DMS153 treated with DMSO at 0.1 percent for 48 hours (cell line): Measurements from ENCODE around the gene UFSP1.
"Not testable (repeated sequence)": the region's sequence is repeated elsewhere in the genome, so short reads cannot be mapped to it uniquely, and the experiment has no call there.

Experiments
- DNase-seq: peaks from one replicate; lab custom pipeline; 2025; ENCODE audit not compliant: unreplicated experiment; lab: John Stamatoyannopoulos, UW

Gene UFSP1

DNA sequence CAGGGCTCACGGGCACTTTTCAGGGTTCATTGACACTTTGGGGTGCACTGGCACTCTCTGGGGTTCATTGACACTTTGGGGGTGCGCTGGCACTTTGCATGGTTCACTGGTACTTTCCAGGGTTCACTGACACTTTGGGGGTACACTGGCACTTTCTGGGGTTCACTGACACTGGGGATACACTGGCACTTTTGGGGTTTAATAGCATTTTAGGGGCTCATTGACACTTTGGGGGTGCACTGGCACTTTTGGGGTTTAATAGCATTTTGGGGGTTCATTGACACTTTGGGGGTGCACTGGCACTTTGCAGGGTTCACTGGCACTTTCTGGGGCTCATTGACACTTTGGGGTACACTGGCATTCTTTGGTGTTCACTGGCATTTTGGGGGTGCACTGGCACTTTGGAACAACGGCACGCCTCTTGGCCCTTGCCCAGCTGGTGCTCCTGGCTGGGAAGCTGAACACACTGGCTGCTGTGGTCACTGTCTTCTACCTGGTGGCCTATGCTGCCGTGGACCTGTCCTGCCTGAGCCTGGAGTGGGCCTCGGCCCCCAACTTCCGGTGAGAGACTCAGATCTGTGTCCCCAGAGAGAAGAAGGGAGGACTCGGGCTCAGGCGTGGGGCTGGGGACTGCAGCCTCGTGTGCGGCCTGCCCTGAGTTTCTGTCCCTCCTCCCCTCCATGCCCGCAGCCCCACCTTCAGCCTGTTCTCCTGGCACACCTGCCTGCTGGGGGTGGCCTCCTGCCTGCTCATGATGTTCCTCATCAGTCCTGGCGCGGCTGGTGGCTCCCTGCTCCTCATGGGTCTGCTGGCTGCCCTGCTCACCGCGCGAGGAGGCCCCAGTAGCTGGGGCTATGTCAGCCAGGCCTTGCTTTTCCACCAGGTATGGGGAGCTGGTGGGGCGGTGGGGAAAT, 28.6 kb downstream of the UFSP1 start:
- no peak for DNase-seq

DNA sequence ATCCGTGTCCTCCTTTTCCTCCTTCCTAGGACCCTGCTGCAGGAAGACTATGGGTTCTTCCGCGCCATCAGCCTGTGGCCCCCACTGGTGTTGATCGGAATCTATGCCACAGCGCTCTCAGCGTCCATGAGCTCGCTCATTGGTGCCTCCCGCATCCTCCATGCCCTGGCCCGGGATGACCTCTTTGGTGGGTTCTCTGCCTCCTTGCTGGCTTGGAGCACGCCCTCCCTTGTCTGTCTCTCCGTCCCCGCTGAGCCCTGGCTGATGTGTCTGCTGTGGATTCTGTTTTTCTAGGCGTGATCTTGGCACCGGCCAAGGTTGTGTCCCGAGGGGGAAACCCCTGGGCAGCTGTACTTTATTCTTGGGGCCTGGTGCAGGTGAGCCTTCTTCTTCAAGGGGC, 29.7 kb downstream of the UFSP1 start:
- DNase-seq: no peak

DNA sequence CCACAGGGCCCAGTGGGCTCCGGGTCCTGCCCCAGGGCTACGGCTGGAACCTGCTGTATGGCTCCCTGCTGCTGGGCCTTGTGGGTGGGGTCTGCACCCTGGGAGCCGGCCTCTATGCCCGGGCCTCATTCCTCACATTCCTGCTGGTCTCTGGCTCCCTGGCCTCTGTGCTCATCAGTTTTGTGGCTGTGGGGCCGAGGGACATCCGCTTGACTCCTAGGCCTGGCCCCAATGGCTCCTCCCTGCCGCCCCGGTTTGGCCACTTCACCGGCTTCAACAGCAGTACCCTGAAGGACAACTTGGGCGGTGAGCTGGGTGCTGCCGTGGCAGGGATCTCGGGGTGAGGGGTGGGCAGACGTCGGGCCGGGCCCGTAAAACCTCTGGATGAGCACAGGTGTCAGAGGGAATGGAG, 32.6 kb downstream of the UFSP1 start:
- no peak for DNase-seq

DNA sequence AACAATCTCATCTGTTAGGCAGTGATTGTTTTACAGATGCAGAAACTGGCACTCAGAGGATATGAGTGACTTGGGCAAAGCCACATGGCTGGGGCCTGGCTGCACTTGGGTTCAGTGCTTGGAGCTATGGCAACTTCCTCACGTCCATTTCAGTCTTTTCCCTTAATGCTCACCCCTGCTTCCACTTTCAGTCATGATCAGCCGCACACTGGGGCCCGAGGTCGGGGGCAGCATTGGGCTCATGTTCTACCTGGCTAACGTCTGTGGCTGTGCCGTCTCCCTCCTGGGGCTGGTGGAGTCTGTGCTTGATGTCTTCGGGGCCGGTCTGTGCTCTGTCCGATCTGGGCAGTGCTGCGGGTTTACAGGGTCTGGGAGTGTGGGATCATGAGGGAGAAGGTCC, 34.0 kb downstream of the UFSP1 start:
- no peak for DNase-seq

DNA sequence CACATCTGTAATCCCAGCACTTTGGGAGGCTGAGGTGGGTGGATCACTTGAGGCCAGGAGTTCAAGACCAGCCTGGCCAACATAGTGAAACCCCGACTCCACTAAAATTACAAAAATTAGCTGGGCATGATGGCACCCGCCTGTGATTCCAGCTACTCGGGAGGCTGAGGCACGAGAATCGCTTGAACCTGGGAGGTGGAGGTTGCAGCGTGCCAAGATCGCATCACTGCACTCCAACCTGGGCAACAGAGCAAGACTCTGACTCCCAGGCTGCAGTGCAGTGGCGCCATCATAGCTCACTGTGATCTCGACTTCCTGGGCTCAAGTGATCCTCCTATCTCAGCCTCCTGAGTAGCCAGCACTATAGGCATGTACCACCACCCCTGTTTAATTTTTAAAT, 34.6 kb downstream of the UFSP1 start:
- DNase-seq: not testable (repeated sequence)

DNA sequence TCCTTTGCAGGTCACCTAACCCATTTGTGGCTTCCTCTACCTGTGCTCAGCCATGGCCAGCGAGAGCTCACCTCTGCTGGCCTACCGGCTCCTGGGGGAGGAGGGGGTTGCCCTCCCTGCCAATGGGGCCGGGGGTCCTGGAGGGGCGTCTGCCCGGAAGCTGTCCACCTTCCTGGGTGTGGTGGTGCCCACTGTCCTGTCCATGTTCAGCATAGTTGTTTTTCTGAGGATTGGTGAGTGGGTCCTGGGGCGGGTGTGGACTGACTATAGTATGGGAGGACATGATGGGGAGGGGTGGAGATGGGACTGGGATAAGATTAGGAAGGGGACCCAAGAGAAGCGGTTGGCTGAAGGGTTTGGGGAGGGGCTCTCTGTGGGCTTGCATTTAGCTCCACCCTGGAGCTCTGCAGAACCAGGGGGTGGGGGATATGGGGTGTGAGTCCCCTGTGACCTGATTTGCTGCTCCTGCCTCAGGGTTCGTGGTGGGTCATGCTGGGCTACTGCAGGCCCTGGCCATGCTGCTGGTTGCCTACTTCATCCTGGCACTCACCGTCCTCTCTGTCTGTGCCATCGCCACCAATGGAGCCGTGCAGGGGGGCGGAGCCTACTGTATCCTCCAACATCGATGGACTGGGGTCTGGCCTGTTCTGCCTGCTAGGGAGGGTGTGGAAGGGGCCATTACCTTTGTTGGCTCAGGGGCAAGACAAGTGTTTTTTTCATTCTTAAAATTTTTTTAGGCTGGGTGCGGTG, 35.2 kb downstream of the UFSP1 start:
- no peak for DNase-seq

DNA sequence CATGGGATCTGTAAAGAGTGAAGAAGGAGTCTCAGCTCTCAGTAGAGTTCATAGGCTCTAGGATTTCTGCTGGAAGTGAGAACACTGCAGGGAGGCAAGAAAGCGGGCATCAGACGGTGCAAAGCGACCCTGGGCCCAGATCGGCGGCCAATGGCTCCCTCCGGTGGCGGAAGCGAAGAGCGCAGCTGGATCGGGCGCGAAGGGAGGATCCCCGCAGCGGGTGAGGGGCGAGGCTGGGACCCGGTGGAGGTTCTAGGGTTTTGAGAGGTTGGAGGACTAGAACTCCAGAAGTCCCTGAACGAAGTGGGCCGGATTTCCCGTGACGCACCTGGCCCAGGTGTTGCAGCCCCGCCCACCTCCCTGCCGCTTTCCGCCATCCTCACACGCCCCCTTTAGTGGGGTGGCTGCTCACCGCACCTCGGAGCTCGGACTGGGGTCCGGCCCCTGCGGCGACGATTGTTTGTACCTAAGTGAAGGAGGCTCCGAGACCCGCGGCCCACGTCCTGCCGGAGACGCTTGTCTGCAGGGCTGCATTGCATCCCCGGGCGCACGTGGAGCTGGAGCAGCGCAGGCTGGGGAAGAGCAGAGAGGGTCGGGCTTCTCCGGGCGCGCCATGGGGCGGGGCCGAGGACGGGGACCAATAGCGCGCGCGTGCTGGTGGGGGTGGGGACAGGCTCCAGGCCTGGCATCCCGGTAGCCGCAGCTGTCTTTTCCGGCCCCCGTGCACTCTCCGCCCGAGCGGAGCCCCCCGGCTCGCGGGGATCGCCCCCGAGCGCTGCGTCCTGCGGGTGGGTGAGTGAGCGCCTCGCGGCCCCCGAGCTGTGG, 37.3 kb downstream of the UFSP1 start, which contains the start of gene SLC12A9:
SLC12A9 (plus strand) TSS at position 666 of the 825 bp plus-strand sequence. CDS start 1,485 bp downstream, outside the sequence.
- peak; percentile 73 for DNase-seq

DNA sequence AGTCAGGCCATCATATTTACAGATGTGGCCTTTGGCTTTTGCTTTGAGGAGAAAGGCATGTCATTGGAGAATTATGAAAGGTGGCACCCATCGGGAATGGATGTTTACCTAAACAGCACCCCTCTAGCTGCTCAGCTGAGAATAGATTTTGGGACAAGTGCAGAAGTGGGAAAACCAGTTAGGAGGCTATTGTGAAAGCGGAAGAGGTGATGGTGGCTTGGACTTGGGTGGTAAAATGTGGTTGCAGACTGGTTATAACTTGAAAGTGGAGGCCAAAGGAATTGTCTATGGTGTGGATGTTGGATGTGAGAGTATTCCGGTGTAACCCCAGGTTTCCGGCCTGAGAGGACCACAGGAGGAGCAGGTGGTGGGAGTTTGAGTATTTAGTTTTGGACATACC, 42.2 kb downstream of the UFSP1 start:
- no peak for DNase-seq

DNA sequence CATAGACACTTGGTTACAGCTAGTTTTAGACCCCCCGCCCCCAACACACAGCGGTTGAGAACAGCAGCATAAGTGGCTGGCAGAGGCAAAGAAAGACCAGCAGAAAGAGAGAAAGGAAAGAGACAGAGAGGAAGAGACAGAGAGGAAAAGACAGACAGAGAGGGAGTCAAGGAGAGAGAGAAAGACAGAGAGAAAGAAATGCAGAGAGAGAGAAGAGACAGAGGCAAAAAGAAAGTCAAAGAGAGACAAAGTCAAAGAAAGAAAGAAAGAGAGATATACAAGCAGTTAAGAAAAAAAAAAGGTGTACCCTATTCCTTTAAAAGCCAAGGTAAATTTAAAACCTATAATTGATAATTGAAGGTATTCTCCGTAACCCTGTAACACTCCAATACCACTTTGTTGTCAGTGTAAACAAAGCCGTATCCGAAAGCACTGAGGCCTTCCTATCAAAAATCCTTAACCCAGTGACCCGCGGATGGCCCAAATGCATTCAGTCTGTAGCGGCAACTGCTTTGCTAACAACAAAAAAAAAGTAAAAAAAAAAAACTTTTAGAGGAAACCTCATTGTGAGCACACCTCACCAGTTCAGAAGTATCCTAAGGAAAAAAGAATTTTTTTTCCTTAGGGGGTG, 48.9 kb downstream of the UFSP1 start:
- no peak for DNase-seq

DNA sequence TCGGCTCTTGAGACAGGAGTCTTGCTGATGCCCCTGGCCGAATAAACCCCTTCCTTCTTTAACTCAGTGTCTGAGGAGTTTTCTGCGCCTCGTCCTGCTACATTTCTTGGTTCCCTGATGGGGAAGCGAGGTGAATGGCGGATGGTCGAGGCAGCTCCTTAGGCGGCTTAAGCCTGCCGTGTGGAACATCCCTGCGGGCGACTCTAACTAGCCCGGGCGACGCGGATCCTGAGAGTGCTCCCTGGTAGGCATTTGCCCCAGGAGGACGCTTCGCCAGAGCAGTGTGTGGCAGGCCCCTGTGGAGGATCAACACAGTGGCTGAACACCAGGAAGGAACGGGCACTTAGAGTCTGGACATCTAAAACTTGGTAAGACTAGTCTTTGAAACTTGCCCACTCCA, 50.2 kb downstream of the UFSP1 start:
- no peak for DNase-seq
